Vagina (tissue), 2 donors: Measurements from ENCODE around the gene SULF2.

Source experiments
- POLR2A ChIP-seq, 2 donors: fragments of 450-650 bp; IDR thresholded peaks; one replicate each; pipeline ENCODE4 v1.6.1; 2017; ENCODE audit warnings: antibody characterized with exemption in 2 of 2, mild to moderate bottlenecking in 2 of 2, moderate library complexity in 2 of 2
- TF ChIP-seq, protein P1 (sequence below), 3 experiments: fragments of 450-650 bp in 2 of 3; fragments of 200-600 bp in 1 of 3; sonication (generic) in 1 of 3; IDR thresholded peaks; one replicate each; pipeline ENCODE4 v1.5.1; 2017 to 2019; ENCODE audit warnings: antibody characterized with exemption in 3 of 3, mild to moderate bottlenecking in 2 of 3, moderate library complexity in 2 of 3

DNA sequence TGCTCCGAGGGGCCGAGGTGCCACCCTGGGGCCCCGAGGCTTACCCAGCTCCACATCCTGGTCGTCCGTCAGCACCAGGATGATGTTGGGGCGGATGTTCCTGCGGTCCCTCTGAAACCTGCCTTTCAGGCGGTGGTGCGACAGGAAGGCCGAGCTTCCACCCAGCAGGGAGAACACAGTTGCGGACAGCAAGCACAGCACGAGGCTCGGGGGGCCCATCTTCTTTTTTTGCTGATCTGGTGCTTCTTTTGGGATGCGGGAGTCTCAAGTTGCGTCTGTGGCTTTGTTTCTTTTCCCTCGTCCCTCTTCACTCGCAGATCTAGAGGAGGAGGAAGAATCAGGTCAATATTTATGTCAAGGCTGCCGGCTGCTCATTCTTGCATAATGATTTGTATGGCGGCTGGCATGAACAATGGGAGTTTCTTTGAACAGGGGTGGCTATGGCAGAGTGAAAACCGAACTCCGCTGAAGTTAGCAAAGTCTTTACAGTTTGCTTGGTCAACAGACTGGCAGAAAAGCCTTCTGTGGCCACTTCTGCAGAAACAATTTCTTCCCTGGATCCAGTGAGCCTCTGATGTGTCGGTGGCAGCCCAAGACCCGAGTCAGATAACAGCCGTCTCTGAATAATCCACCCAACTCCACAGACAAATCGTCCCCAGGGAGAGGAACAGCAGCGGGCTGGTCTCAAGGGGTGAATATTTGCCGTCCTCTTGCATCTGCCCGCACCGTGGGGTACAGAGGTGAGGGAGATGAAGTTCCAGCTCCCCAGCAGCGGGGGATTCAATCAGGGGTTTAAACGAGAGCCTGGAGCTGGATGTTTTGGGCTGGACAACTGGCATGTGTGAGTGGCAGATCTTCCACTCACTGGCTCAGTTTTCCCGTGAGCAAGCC is 27.9 kb downstream of the SULF2 start:
- no peak for TF ChIP-seq POLR2A (IDR thresholded peaks at IDR 0.05)
- TF ChIP-seq, protein P1, sequence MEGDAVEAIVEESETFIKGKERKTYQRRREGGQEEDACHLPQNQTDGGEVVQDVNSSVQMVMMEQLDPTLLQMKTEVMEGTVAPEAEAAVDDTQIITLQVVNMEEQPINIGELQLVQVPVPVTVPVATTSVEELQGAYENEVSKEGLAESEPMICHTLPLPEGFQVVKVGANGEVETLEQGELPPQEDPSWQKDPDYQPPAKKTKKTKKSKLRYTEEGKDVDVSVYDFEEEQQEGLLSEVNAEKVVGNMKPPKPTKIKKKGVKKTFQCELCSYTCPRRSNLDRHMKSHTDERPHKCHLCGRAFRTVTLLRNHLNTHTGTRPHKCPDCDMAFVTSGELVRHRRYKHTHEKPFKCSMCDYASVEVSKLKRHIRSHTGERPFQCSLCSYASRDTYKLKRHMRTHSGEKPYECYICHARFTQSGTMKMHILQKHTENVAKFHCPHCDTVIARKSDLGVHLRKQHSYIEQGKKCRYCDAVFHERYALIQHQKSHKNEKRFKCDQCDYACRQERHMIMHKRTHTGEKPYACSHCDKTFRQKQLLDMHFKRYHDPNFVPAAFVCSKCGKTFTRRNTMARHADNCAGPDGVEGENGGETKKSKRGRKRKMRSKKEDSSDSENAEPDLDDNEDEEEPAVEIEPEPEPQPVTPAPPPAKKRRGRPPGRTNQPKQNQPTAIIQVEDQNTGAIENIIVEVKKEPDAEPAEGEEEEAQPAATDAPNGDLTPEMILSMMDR (IDR thresholded peaks at IDR 0.05): no peak
